ENCODE data around the gene EIF4EBP3. TPM values are rescaled to one million over a fixed set of nuclear protein-coding genes. Genes with fewer than 3 reads are reported as not detected.
A peak's percentile ranks its signal among the peaks of the same experiment; 100 is the strongest.

The EIF4EBP3 gene
- polyA plus RNA-seq, 1 donor (not counting 4 experiments of a cell fraction or from before 2014, with no cell fraction given): 5.2 TPM

DNA sequence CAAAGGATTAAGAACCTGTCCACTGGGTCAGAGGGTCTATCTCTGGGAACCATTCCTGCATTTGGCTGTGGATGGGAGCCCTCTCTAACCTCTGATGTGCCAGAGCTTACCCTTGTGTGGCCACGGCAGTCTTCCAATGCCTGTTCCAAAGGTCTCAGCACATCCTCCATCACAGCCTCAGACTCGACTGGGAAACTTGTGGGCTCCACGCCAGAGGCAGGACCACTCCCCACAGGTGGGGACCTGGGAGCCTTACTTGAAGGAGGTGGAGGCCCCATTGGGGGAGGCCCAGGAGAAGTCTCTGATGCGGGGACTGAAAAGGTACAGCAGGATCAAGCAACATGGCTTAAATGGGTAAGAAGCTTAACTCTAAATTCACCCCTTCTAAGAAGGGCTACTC, 4.4 kb downstream of the EIF4EBP3 start:
- H3K27ac ChIP-seq (ENCODE audit: control insufficient read depth, insufficient read depth, low read length): no peak overlapping the region
- H3K9me1 ChIP-seq (ENCODE audit: control insufficient read depth, extremely low read depth, insufficient read depth, low read length): peaks cover 3% of the 10 kb centered on the region
- H3K9me3 ChIP-seq (ENCODE audit: control insufficient read depth, low read depth, low read length): no peaks in the 10 kb centered on the region
- FAIRE-seq: no peak
- TF ChIP-seq, protein P1, sequence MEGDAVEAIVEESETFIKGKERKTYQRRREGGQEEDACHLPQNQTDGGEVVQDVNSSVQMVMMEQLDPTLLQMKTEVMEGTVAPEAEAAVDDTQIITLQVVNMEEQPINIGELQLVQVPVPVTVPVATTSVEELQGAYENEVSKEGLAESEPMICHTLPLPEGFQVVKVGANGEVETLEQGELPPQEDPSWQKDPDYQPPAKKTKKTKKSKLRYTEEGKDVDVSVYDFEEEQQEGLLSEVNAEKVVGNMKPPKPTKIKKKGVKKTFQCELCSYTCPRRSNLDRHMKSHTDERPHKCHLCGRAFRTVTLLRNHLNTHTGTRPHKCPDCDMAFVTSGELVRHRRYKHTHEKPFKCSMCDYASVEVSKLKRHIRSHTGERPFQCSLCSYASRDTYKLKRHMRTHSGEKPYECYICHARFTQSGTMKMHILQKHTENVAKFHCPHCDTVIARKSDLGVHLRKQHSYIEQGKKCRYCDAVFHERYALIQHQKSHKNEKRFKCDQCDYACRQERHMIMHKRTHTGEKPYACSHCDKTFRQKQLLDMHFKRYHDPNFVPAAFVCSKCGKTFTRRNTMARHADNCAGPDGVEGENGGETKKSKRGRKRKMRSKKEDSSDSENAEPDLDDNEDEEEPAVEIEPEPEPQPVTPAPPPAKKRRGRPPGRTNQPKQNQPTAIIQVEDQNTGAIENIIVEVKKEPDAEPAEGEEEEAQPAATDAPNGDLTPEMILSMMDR (optimal IDR thresholded peaks at IDR 0.05 in 1 of 3, IDR thresholded peaks at IDR 0.05 in 1 of 3, conservative IDR thresholded peaks at IDR 0.05 in 1 of 3; ENCODE audit: extremely low read depth in 1 of 3, insufficient read depth in 2 of 3, low read length in 3 of 3): no peak
- no peak for TF ChIP-seq EZH2 (IDR thresholded peaks at IDR 0.05; ENCODE audit: low read length)
- no peak for DNase-seq (ENCODE audit: low read depth, low spot score)
- H3K4me1 ChIP-seq (ENCODE audit: control insufficient read depth, extremely low read depth, insufficient read depth, low read length): peaks cover 37% of the 10 kb centered on the region
- no peak overlapping the region for H3K4me3 ChIP-seq (ENCODE audit: control insufficient read depth in 2 of 3, extremely low read depth in 1 of 3, insufficient read depth in 2 of 3, low read depth in 1 of 3, low read length in 3 of 3)
- no peaks in the 10 kb centered on the region for H3K27me3 ChIP-seq (ENCODE audit: control insufficient read depth, extremely low read depth, insufficient read depth, low read length)
- H3K36me3 ChIP-seq (ENCODE audit: control insufficient read depth in 2 of 2, extremely low read depth in 1 of 2, insufficient read depth in 2 of 2, low read length in 2 of 2): peaks cover 22 to 24% of the 10 kb centered on the region in 2 experiments
- H3K4me2 ChIP-seq (ENCODE audit: control insufficient read depth, extremely low read depth, insufficient read depth, low read depth, low read length): no peak overlapping the region
- peaks cover 43% of the 10 kb centered on the region for H3K79me2 ChIP-seq (ENCODE audit: control insufficient read depth, insufficient read depth, low read length)
- H3K9ac ChIP-seq (ENCODE audit: control insufficient read depth, extremely low read depth, insufficient read depth, low read length): no peak overlapping the region
- no peak overlapping the region for H2AFZ ChIP-seq (ENCODE audit: control insufficient read depth, low read length)
- dilution Hi-C loops (cut with MboI; ENCODE audit: extremely low pct_ligation_motif_present, low sequenced_read_pairs): no loop called here
- no peaks in the 10 kb centered on the region for H4K20me1 ChIP-seq (ENCODE audit: control insufficient read depth, extremely low read depth, insufficient read depth, low read length)

DNA sequence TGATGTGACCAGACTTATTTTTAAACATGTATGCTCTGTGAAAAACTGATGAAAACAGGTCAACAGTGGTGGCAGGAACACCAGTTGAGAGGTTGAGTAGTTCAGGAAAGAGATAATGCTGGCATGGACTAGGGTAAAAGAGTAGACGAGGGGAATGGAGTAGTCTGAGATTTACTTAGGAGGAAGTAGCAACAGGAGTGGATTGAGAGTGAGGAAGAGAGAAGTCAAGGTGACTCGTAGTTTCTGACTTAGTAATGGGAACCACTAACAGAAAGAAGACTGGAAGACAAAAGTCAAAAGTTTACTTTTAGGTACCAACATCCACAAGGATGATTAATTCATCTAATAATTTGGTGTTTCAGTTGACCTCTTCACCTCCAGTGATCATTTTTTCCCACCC, 6.2 kb downstream of the EIF4EBP3 start:
- DNase-seq (ENCODE audit: low read depth, low spot score) (no peak), FAIRE-seq (no peak)
- Histone ChIP-seq H3K4me3 (ENCODE audit: control insufficient read depth in 2 of 3, extremely low read depth in 1 of 3, insufficient read depth in 2 of 3, low read depth in 1 of 3, low read length in 3 of 3) (no peak overlapping the region), H3K9ac (ENCODE audit: control insufficient read depth, extremely low read depth, insufficient read depth, low read length) (no peak overlapping the region), H3K4me1 (ENCODE audit: control insufficient read depth, extremely low read depth, insufficient read depth, low read length) (peaks cover 30% of the 10 kb centered on the region), H3K27ac (ENCODE audit: control insufficient read depth, insufficient read depth, low read length) (peak overlapping the region; percentile 73), H4K20me1 (ENCODE audit: control insufficient read depth, extremely low read depth, insufficient read depth, low read length) (no peaks in the 10 kb centered on the region), H3K36me3 (ENCODE audit: control insufficient read depth in 2 of 2, extremely low read depth in 1 of 2, insufficient read depth in 2 of 2, low read length in 2 of 2) (peaks cover 20 to 24% of the 10 kb centered on the region in 2 experiments), H3K27me3 (ENCODE audit: control insufficient read depth, extremely low read depth, insufficient read depth, low read length) (no peaks in the 10 kb centered on the region), H3K79me2 (ENCODE audit: control insufficient read depth, insufficient read depth, low read length) (peaks cover 46% of the 10 kb centered on the region), H3K4me2 (ENCODE audit: control insufficient read depth, extremely low read depth, insufficient read depth, low read depth, low read length) (peak overlapping the region; percentile 54), H2AFZ (ENCODE audit: control insufficient read depth, low read length) (no peak overlapping the region), H3K9me1 (ENCODE audit: control insufficient read depth, extremely low read depth, insufficient read depth, low read length) (peaks cover 3% of the 10 kb centered on the region), H3K9me3 (ENCODE audit: control insufficient read depth, low read depth, low read length) (no peaks in the 10 kb centered on the region)
- dilution Hi-C loops (cut with MboI; ENCODE audit: extremely low pct_ligation_motif_present, low sequenced_read_pairs): no loop called here
- no peak for TF ChIP-seq EZH2 (IDR thresholded peaks at IDR 0.05; ENCODE audit: low read length)
- TF ChIP-seq, protein P1 (optimal IDR thresholded peaks at IDR 0.05 in 1 of 3, IDR thresholded peaks at IDR 0.05 in 1 of 3, conservative IDR thresholded peaks at IDR 0.05 in 1 of 3; ENCODE audit: extremely low read depth in 1 of 3, insufficient read depth in 2 of 3, low read length in 3 of 3): no peak

Measured in keratinocyte (primary cell).